Adrenal gland (tissue), 5 donors: ENCODE data around the gene TMEM256.

Experiments
- POLR2A ChIP-seq, 2 donors: fragments of 450-650 bp; IDR thresholded peaks; one replicate each; pipeline ENCODE4 v1.6.1; 2017; ENCODE audit warnings: antibody characterized with exemption in 2 of 2, mild to moderate bottlenecking in 2 of 2, moderate library complexity in 1 of 2
- TF ChIP-seq, protein P1 (sequence below), 6 experiments: fragments of 450-650 bp in 4 of 6; fragments of 200-600 bp in 2 of 6; sonication (generic) in 1 of 6; IDR thresholded peaks; 1 replicate in 5 of 6; 2 replicates in 1 of 6; pipeline versions ENCODE4 v1.5.1 to v1.8.0; 2016 to 2021; ENCODE audit warnings: antibody characterized with exemption in 6 of 6, mild to moderate bottlenecking in 2 of 6, moderate library complexity in 1 of 6
- donor health status: DM: no; HTN: no; CAD: no.

DNA sequence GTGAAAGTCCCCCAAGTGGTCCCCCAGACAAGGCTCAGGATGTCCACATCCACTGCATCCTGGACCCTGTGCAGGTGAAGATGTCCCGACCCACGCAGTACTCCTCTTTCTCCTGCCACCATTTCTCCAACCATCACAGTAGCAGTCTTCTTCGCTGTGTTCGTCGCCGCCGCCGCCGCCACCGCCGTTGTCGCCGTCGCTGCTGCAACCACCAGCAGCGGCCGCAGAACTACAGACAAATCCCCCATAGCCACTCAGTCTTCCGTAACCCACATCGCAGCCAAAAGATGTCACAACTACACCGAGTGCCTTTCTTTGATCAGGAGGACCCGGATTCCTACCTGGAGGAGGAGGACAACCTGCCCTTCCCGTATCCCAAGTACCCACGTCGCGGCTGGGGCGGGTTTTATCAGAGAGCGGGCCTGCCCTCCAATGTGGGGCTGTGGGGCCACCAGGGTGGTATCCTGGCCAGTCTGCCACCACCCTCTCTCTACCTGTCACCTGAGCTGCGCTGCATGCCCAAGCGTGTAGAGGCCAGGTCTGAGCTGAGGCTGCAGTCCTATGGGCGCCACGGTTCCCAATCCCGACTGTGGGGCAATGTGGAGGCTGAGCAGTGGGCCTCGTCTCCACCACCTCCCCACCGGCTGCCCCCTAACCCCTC is 22.4 kb upstream of the TMEM256 start:
- no peak for TF ChIP-seq POLR2A (IDR thresholded peaks at IDR 0.05)
- TF ChIP-seq, protein P1, sequence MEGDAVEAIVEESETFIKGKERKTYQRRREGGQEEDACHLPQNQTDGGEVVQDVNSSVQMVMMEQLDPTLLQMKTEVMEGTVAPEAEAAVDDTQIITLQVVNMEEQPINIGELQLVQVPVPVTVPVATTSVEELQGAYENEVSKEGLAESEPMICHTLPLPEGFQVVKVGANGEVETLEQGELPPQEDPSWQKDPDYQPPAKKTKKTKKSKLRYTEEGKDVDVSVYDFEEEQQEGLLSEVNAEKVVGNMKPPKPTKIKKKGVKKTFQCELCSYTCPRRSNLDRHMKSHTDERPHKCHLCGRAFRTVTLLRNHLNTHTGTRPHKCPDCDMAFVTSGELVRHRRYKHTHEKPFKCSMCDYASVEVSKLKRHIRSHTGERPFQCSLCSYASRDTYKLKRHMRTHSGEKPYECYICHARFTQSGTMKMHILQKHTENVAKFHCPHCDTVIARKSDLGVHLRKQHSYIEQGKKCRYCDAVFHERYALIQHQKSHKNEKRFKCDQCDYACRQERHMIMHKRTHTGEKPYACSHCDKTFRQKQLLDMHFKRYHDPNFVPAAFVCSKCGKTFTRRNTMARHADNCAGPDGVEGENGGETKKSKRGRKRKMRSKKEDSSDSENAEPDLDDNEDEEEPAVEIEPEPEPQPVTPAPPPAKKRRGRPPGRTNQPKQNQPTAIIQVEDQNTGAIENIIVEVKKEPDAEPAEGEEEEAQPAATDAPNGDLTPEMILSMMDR (IDR thresholded peaks at IDR 0.05), result no peak
